Keratinocyte (primary cell): ENCODE measurements around the gene NOP9. TPM values are rescaled to one million over a fixed set of nuclear protein-coding genes. Genes with fewer than 3 reads are reported as not detected.

Source experiments
- DNase-seq: peaks from one replicate; pipeline ENCODE4 v3.0.0-alpha.2; 2011; ENCODE audit warnings: low read depth, missing footprints, low spot score
- FAIRE-seq: peaks from 2 replicates; lab custom pipeline; 2011; peaks lifted over from hg19 to GRCh38; lab: Jason Lieb, UNC
- H2AFZ ChIP-seq: 2 replicates; pipeline ENCODE4 v1.6.0; 2012; ENCODE audit warnings: low read length, control low read depth, inconsistent platforms; ENCODE audit not compliant: control insufficient read depth
- H3K27ac ChIP-seq: 2 replicates; pipeline ENCODE4 v1.5.1; 2011; ENCODE audit warnings: low read length; ENCODE audit not compliant: control insufficient read depth, insufficient read depth
- H3K27me3 ChIP-seq: 3 replicates; pipeline ENCODE4 v1.6.0; 2011; ENCODE audit warnings: low read length; ENCODE audit not compliant: control insufficient read depth, insufficient read depth; ENCODE audit errors: extremely low read depth
- H3K36me3 ChIP-seq, 2 experiments: 2 replicates in 1 of 2; 3 replicates in 1 of 2; pipeline ENCODE4 v1.5.1; 2011; ENCODE audit warnings: low read length in 2 of 2, mild to moderate bottlenecking in 1 of 2; ENCODE audit not compliant: control insufficient read depth in 2 of 2, insufficient read depth in 2 of 2; ENCODE audit errors: extremely low read depth in 1 of 2
- H3K4me1 ChIP-seq: 3 replicates; pipeline ENCODE4 v1.5.1; 2011; ENCODE audit warnings: low read length; ENCODE audit not compliant: control insufficient read depth, insufficient read depth; ENCODE audit errors: extremely low read depth
- H3K4me2 ChIP-seq: 3 replicates; pipeline ENCODE4 v1.6.0; 2011; ENCODE audit warnings: low read depth, low read length; ENCODE audit not compliant: control insufficient read depth, insufficient read depth; ENCODE audit errors: extremely low read depth
- H3K4me3 ChIP-seq, 3 experiments: fragments of 200-600 bp in 1 of 3; sonication (generic) in 1 of 3; 2 replicates in 2 of 3; 3 replicates in 1 of 3; pipeline ENCODE4 v1.5.1; 2011 to 2016; ENCODE audit warnings: low read length in 3 of 3, mild to moderate bottlenecking in 3 of 3, control low read depth in 2 of 3, inconsistent platforms in 1 of 3, low read depth in 1 of 3, mixed read lengths in 1 of 3, mixed run types in 1 of 3, moderate library complexity in 1 of 3; ENCODE audit not compliant: control insufficient read depth in 2 of 3, insufficient read depth in 2 of 3; ENCODE audit errors: extremely low read depth in 1 of 3
- H3K79me2 ChIP-seq: 2 replicates; pipeline ENCODE4 v1.6.0; 2012; ENCODE audit warnings: low read length; ENCODE audit not compliant: control insufficient read depth, insufficient read depth
- H3K9ac ChIP-seq: 3 replicates; pipeline ENCODE4 v1.6.0; 2011; ENCODE audit warnings: low read length; ENCODE audit not compliant: control insufficient read depth, insufficient read depth; ENCODE audit errors: extremely low read depth
- H3K9me1 ChIP-seq: 3 replicates; pipeline ENCODE4 v1.6.0; 2011; ENCODE audit warnings: low read length; ENCODE audit not compliant: control insufficient read depth, insufficient read depth; ENCODE audit errors: extremely low read depth
- H3K9me3 ChIP-seq: 2 replicates; pipeline ENCODE4 v1.5.1; 2012; ENCODE audit warnings: low read depth, low read length; ENCODE audit not compliant: control insufficient read depth
- H4K20me1 ChIP-seq: 3 replicates; pipeline ENCODE4 v1.6.0; 2011; ENCODE audit warnings: low read length; ENCODE audit not compliant: control insufficient read depth, insufficient read depth; ENCODE audit errors: extremely low read depth
- EZH2 ChIP-seq: IDR thresholded peaks from one replicate; pipeline ENCODE4 v1.6.1; 2012; ENCODE audit warnings: inconsistent platforms, mild to moderate bottlenecking, low read length, moderate library complexity
- dilution Hi-C: fragments of 300-500 bp; cut with MboI; formaldehyde crosslinking; loops from one replicate; pipeline ENCODE4 v1.7.0; 2020; ENCODE audit warnings: low sequenced_read_pairs; ENCODE audit not compliant: extremely low pct_ligation_motif_present
- polyA plus RNA-seq, 5 experiments: library from polyadenylated mRNA; depleted of rRNA in 3 of 5; stranded (reverse) in 3 of 5; stranded (forward) in 1 of 5; unstranded in 1 of 5; fragments of >200 nt; gene quantifications; 1 replicate in 1 of 5; 2 replicates in 3 of 5; 3 replicates in 1 of 5; pipeline versions ENCODE4 v1.2.1 to v1.2.3, GENCODE V29; 2011 to 2012; ENCODE audit warnings: missing spikeins in 2 of 5, low read depth in 1 of 5, low replicate concordance in 1 of 5
- TF ChIP-seq, protein P1 (sequence below), 3 experiments: IDR thresholded peaks in 1 of 3; conservative IDR thresholded peaks in 1 of 3; optimal IDR thresholded peaks in 1 of 3; 2 replicates in 2 of 3; 3 replicates in 1 of 3; pipeline versions ENCODE3 to v1.5.1; 2011; ENCODE audit warnings: low read length in 3 of 3, mild to moderate bottlenecking in 3 of 3, moderate library complexity in 2 of 3, control low read depth in 1 of 3, inconsistent platforms in 1 of 3; ENCODE audit not compliant: insufficient read depth in 2 of 3; ENCODE audit errors: extremely low read depth in 1 of 3

NOP9 gene
- polyA plus RNA-seq, 1 donor (not counting 4 experiments of a cell fraction or from before 2014, with no cell fraction given): 19.9 TPM

DNA sequence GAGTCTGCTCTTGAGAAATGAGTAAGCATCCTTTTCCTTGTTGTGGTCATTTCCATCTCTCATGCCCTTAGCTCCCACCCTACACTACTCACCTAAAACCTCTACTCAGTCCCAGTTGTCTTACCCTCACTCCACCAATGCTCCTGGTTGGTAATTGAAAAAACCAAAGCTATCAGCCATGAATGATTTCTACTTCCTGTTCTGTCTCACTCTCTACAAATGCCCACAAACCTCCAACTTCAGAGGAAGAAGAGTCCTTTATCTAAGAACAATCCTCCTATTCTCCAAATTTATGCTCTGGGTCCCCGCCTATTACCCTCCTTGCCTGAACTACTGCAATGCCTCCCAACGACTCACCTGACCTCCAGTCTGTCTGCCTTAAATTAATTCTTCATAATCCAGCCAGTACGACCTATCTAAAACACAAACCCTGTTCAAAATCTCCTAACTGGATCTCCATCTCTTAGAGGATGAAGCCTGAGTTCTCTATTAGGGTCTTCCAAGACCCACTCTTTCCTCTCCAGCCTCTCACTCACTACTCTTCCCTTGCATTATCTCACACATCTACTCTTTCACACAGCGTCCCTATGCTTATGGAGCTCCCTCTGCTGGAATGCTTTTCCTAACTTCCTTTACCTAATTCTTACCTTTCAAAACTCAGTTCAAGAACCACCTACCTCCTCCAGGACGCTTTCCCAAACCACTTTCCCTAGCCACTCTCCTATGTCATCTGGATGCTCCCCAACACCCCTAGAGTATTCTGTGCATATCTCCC is 2.3 kb upstream of the NOP9 start:
- dilution Hi-C loops: no loop called here
- FAIRE-seq: no peak
- no peak for TF ChIP-seq EZH2
- TF ChIP-seq, protein P1, sequence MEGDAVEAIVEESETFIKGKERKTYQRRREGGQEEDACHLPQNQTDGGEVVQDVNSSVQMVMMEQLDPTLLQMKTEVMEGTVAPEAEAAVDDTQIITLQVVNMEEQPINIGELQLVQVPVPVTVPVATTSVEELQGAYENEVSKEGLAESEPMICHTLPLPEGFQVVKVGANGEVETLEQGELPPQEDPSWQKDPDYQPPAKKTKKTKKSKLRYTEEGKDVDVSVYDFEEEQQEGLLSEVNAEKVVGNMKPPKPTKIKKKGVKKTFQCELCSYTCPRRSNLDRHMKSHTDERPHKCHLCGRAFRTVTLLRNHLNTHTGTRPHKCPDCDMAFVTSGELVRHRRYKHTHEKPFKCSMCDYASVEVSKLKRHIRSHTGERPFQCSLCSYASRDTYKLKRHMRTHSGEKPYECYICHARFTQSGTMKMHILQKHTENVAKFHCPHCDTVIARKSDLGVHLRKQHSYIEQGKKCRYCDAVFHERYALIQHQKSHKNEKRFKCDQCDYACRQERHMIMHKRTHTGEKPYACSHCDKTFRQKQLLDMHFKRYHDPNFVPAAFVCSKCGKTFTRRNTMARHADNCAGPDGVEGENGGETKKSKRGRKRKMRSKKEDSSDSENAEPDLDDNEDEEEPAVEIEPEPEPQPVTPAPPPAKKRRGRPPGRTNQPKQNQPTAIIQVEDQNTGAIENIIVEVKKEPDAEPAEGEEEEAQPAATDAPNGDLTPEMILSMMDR (optimal IDR thresholded peaks at IDR 0.05 in 1 of 3, IDR thresholded peaks at IDR 0.05 in 1 of 3, conservative IDR thresholded peaks at IDR 0.05 in 1 of 3; ENCODE audit: extremely low read depth in 1 of 3, insufficient read depth in 2 of 3, low read length in 3 of 3): peak; percentile 47 to 71 (median 71)
- no peak for DNase-seq
- Histone ChIP-seq H3K36me3 (peaks cover 22 to 32% of the 10 kb centered on the region in 2 experiments), H3K9me1 (no peaks in the 10 kb centered on the region), H2AFZ (no peak overlapping the region), H3K4me3 (no peak overlapping the region), H3K9ac (no peak overlapping the region), H3K4me2 (peak overlapping the region; percentile 16), H3K27me3 (no peaks in the 10 kb centered on the region), H3K9me3 (no peaks in the 10 kb centered on the region), H4K20me1 (no peaks in the 10 kb centered on the region), H3K27ac (peak overlapping the region; percentile 36), H3K79me2 (peaks cover 32% of the 10 kb centered on the region), H3K4me1 (peaks cover 37% of the 10 kb centered on the region)

DNA sequence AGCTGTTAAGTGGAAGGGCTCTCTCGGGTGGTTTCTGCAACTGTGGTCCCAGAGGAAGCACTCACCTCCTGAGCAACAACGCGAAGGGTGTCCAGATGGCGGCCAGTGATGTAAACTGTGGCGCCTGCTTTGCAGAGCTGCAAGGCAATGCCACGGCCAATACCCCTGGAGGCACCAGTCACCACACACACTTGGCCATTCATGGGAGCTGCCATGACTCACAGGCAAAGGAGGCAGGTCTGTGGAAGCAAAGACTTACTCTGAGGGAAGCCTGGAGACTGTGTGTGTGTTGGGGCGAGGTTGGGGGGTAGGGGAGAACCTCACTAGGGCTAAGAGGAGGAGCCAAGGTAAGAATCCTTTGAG is 777 bp upstream of the NOP9 start:
- dilution Hi-C loops: no loop called here
- Histone ChIP-seq H3K36me3 (peaks cover 29 to 40% of the 10 kb centered on the region in 2 experiments), H4K20me1 (no peaks in the 10 kb centered on the region), H3K4me2 (peak overlapping the region; percentile 91), H3K4me3 (peak overlapping the region; percentile 58 to 94 (median 80)), H3K4me1 (peaks cover 37% of the 10 kb centered on the region), H3K9me3 (no peaks in the 10 kb centered on the region), H3K9me1 (no peaks in the 10 kb centered on the region), H2AFZ (peak overlapping the region; percentile 84), H3K27me3 (no peaks in the 10 kb centered on the region), H3K79me2 (peaks cover 32% of the 10 kb centered on the region), H3K27ac (peak overlapping the region; percentile 93), H3K9ac (peak overlapping the region; percentile 95)
- DNase-seq (peak; percentile 87), FAIRE-seq (peak; percentile 75)
- no peak for TF ChIP-seq EZH2
- TF ChIP-seq, protein P1 (optimal IDR thresholded peaks at IDR 0.05 in 1 of 3, IDR thresholded peaks at IDR 0.05 in 1 of 3, conservative IDR thresholded peaks at IDR 0.05 in 1 of 3; ENCODE audit: extremely low read depth in 1 of 3, insufficient read depth in 2 of 3, low read length in 3 of 3): no peak
